ENCODE data around the gene LMO1. TPM values are rescaled to one million over a fixed set of nuclear protein-coding genes. Genes with fewer than 3 reads are reported as not detected.

Gene LMO1
- polyA plus RNA-seq, 1 donor (not counting 4 experiments of a cell fraction or from before 2014, with no cell fraction given) = 0.08 TPM

GRCh38 chr11:8268530-8269400 lies 5.1 kb upstream of the LMO1 start:
- H3K4me1 ChIP-seq (ENCODE audit: control insufficient read depth, extremely low read depth, insufficient read depth, low read length) = peaks cover 14% of the 10 kb centered on the region
- H3K27me3 ChIP-seq (ENCODE audit: control insufficient read depth, extremely low read depth, insufficient read depth, low read length) = peaks cover 58% of the 10 kb centered on the region
- no peak for TF ChIP-seq CTCF (optimal IDR thresholded peaks at IDR 0.05 in 1 of 3, IDR thresholded peaks at IDR 0.05 in 1 of 3, conservative IDR thresholded peaks at IDR 0.05 in 1 of 3; ENCODE audit: extremely low read depth in 1 of 3, insufficient read depth in 2 of 3, low read length in 3 of 3)
- peak; percentile 63 for TF ChIP-seq EZH2 (IDR thresholded peaks at IDR 0.05; ENCODE audit: low read length)
- DNase-seq (ENCODE audit: low read depth, low spot score) (no peak), FAIRE-seq (no peak)
- dilution Hi-C loops (cut with MboI; ENCODE audit: extremely low pct_ligation_motif_present, low sequenced_read_pairs) = no loop called here
- peak overlapping the region in 2 of 3 experiments; percentile 52 to 57 for H3K4me3 ChIP-seq (ENCODE audit: control insufficient read depth in 2 of 3, extremely low read depth in 1 of 3, insufficient read depth in 2 of 3, low read depth in 1 of 3, low read length in 3 of 3)
- peak overlapping the region; percentile 28 for H3K9ac ChIP-seq (ENCODE audit: control insufficient read depth, extremely low read depth, insufficient read depth, low read length)
- no peak overlapping the region for H3K27ac ChIP-seq (ENCODE audit: control insufficient read depth, insufficient read depth, low read length)
- peak overlapping the region; percentile 63 for H2AFZ ChIP-seq (ENCODE audit: control insufficient read depth, low read length)
- no peaks in the 10 kb centered on the region for H4K20me1 ChIP-seq (ENCODE audit: control insufficient read depth, extremely low read depth, insufficient read depth, low read length)
- peak overlapping the region; percentile 64 for H3K4me2 ChIP-seq (ENCODE audit: control insufficient read depth, extremely low read depth, insufficient read depth, low read depth, low read length)
- no peaks in the 10 kb centered on the region for H3K36me3 ChIP-seq (ENCODE audit: control insufficient read depth in 2 of 2, extremely low read depth in 1 of 2, insufficient read depth in 2 of 2, low read length in 2 of 2)
- no peaks in the 10 kb centered on the region for H3K9me3 ChIP-seq (ENCODE audit: control insufficient read depth, low read depth, low read length)
- no peaks in the 10 kb centered on the region for H3K9me1 ChIP-seq (ENCODE audit: control insufficient read depth, extremely low read depth, insufficient read depth, low read length)
- no peaks in the 10 kb centered on the region for H3K79me2 ChIP-seq (ENCODE audit: control insufficient read depth, insufficient read depth, low read length)

- Histone ChIP-seq H3K4me2 (ENCODE audit: control insufficient read depth, extremely low read depth, insufficient read depth, low read depth, low read length) (peak overlapping the region; percentile 64), H3K9me3 (ENCODE audit: control insufficient read depth, low read depth, low read length) (no peaks in the 10 kb centered on the region)
Observed at GRCh38 chr11:8267831-8268529, 4.3 kb upstream of the LMO1 start.

More at GRCh38 chr11:8267831-8268529, 4.3 kb upstream of the LMO1 start:
- Histone ChIP-seq H3K4me3 (ENCODE audit: control insufficient read depth in 2 of 3, extremely low read depth in 1 of 3, insufficient read depth in 2 of 3, low read depth in 1 of 3, low read length in 3 of 3) (peak overlapping the region; percentile 22 to 57 (median 52)), H3K4me1 (ENCODE audit: control insufficient read depth, extremely low read depth, insufficient read depth, low read length) (peaks cover 17% of the 10 kb centered on the region), H3K9ac (ENCODE audit: control insufficient read depth, extremely low read depth, insufficient read depth, low read length) (peak overlapping the region; percentile 28), H3K27ac (ENCODE audit: control insufficient read depth, insufficient read depth, low read length) (no peak overlapping the region), H3K9me1 (ENCODE audit: control insufficient read depth, extremely low read depth, insufficient read depth, low read length) (no peaks in the 10 kb centered on the region), H4K20me1 (ENCODE audit: control insufficient read depth, extremely low read depth, insufficient read depth, low read length) (no peaks in the 10 kb centered on the region), H3K79me2 (ENCODE audit: control insufficient read depth, insufficient read depth, low read length) (no peaks in the 10 kb centered on the region), H3K27me3 (ENCODE audit: control insufficient read depth, extremely low read depth, insufficient read depth, low read length) (peaks cover 58% of the 10 kb centered on the region), H3K36me3 (ENCODE audit: control insufficient read depth in 2 of 2, extremely low read depth in 1 of 2, insufficient read depth in 2 of 2, low read length in 2 of 2) (no peaks in the 10 kb centered on the region), H2AFZ (ENCODE audit: control insufficient read depth, low read length) (peak overlapping the region; percentile 63)
- no peak for DNase-seq (ENCODE audit: low read depth, low spot score)
- FAIRE-seq = no peak
- TF ChIP-seq CTCF (optimal IDR thresholded peaks at IDR 0.05 in 1 of 3, IDR thresholded peaks at IDR 0.05 in 1 of 3, conservative IDR thresholded peaks at IDR 0.05 in 1 of 3; ENCODE audit: extremely low read depth in 1 of 3, insufficient read depth in 2 of 3, low read length in 3 of 3) (no peak), EZH2 (IDR thresholded peaks at IDR 0.05; ENCODE audit: low read length) (peak; percentile 89)
- dilution Hi-C loops (cut with MboI; ENCODE audit: extremely low pct_ligation_motif_present, low sequenced_read_pairs) = no loop called here

Data from keratinocyte (primary cell).